IMR-90 (cell line): ENCODE data around the gene CXXC4. TPM values are rescaled to one million over a fixed set of nuclear protein-coding genes. Genes with fewer than 3 reads are reported as not detected.

Experiments
- ATAC-seq: fragments of 200-7000 bp; cut with Tn5 transposase; 2 replicates; pipeline ENCODE4 v1.9.1; 2020; ENCODE audit warnings: low read depth, mild to moderate bottlenecking, moderate library complexity
- BruUV-seq: library from RNA; stranded (reverse); fragments of 400-500 nt; replicated peaks from 2 replicates; lab custom pipeline; 2021; lab: Mats Ljungman, UMichigan
- CTCF ChIA-PET: fragments of 300-600 bp; formaldehyde crosslinking; extraction: SDS; loops from one replicate; lab custom pipeline; 2021; ENCODE audit warnings: antibody characterized with exemption; lab: Yijun Ruan, JAX
- POLR2A ChIA-PET: fragments of 300-600 bp; sonication (Branson Sonifier 250); formaldehyde crosslinking; loops from one replicate; lab custom pipeline; 2022; ENCODE audit warnings: antibody characterized with exemption; ENCODE audit not compliant: unreplicated experiment; lab: Charles Lee
- DNase-seq: peaks from one replicate; pipeline ENCODE4 v3.0.0; 2013
- H2AFZ ChIP-seq: replicated peaks from 2 replicates; pipeline ENCODE3; 2013; ENCODE audit warnings: low read length, mild to moderate bottlenecking; ENCODE audit not compliant: poor library complexity
- H2AK5ac ChIP-seq: 2 replicates; pipeline ENCODE4 v1.6.1; 2013; ENCODE audit warnings: low read depth, low read length, inconsistent platforms
- H2AK9ac ChIP-seq: replicated peaks from 2 replicates; pipeline ENCODE3; 2013; ENCODE audit warnings: mild to moderate bottlenecking, low read depth, low read length, moderate library complexity; ENCODE audit not compliant: poor library complexity
- H2BK120ac ChIP-seq: 2 replicates; pipeline ENCODE4 v1.6.1; 2013; ENCODE audit warnings: low read depth, low read length, inconsistent platforms
- H2BK15ac ChIP-seq: 3 replicates; pipeline ENCODE4 v1.6.1; 2013; ENCODE audit warnings: low read depth, low read length, inconsistent platforms
- H2BK20ac ChIP-seq: 2 replicates; pipeline ENCODE4 v1.6.1; 2013; ENCODE audit warnings: low read depth, mild to moderate bottlenecking, inconsistent platforms, low read length, moderate library complexity
- H2BK5ac ChIP-seq: 2 replicates; pipeline ENCODE4 v1.6.1; 2013; ENCODE audit warnings: mild to moderate bottlenecking, low read depth, low read length, inconsistent platforms; ENCODE audit not compliant: poor library complexity, severe bottlenecking
- H3K14ac ChIP-seq: replicated peaks from 2 replicates; pipeline ENCODE4 v1.6.1; 2013; ENCODE audit warnings: low read depth, low read length, inconsistent platforms
- H3K18ac ChIP-seq: 2 replicates; pipeline ENCODE4 v1.6.1; 2013; ENCODE audit warnings: low read depth, low read length, control low read depth
- H3K23ac ChIP-seq: 2 replicates; pipeline ENCODE4 v1.6.1; 2013; ENCODE audit warnings: low read depth, low read length, inconsistent platforms
- H3K27ac ChIP-seq: 2 replicates; pipeline ENCODE4 v1.5.1; 2013; ENCODE audit warnings: mild to moderate bottlenecking, control low read depth, low read length; ENCODE audit not compliant: insufficient read depth
- H3K27me3 ChIP-seq: 2 replicates; pipeline ENCODE4 v1.6.1; 2013; ENCODE audit warnings: low read length; ENCODE audit not compliant: control insufficient read depth, insufficient read depth
- H3K36me3 ChIP-seq: 2 replicates; pipeline ENCODE4 v1.6.1; 2013; ENCODE audit warnings: low read length, mixed read lengths; ENCODE audit not compliant: control insufficient read depth, insufficient read depth
- H3K4ac ChIP-seq: 2 replicates; pipeline ENCODE4 v1.6.1; 2013; ENCODE audit warnings: low read depth, low read length, inconsistent platforms
- H3K4me1 ChIP-seq: 2 replicates; pipeline ENCODE4 v1.6.1; 2013; ENCODE audit warnings: low read length, mixed read lengths; ENCODE audit not compliant: control insufficient read depth, insufficient read depth
- H3K4me2 ChIP-seq: 2 replicates; pipeline ENCODE4 v1.6.1; 2013; ENCODE audit warnings: low read depth, mild to moderate bottlenecking, control low read depth, low read length, moderate library complexity
- H3K4me3 ChIP-seq: 2 replicates; pipeline ENCODE4 v1.5.1; 2013; ENCODE audit warnings: low read depth, mild to moderate bottlenecking, control low read depth, low read length, moderate library complexity; ENCODE audit not compliant: insufficient read depth
- H3K56ac ChIP-seq: 2 replicates; pipeline ENCODE4 v1.6.1; 2013; ENCODE audit warnings: low read length, inconsistent platforms; ENCODE audit not compliant: insufficient read depth; ENCODE audit errors: extremely low read depth
- H3K79me1 ChIP-seq, 2 experiments: 2 replicates each; pipeline ENCODE4 v1.6.1; 2013; ENCODE audit warnings: low read length in 2 of 2, inconsistent platforms in 1 of 2, low read depth in 1 of 2
- H3K9ac ChIP-seq: 2 replicates; pipeline ENCODE4 v1.6.1; 2013; ENCODE audit warnings: low read depth, low read length, control low read depth
- H3K9me1 ChIP-seq: 2 replicates; pipeline ENCODE4 v1.6.1; 2013; ENCODE audit warnings: low read length, inconsistent platforms; ENCODE audit not compliant: insufficient read depth
- H3K9me3 ChIP-seq: 2 replicates; pipeline ENCODE4 v1.6.1; 2013; ENCODE audit warnings: low read length; ENCODE audit not compliant: control insufficient read depth, insufficient read depth
- H4K20me1 ChIP-seq: 2 replicates; pipeline ENCODE4 v1.6.1; 2013; ENCODE audit warnings: low read length, inconsistent platforms; ENCODE audit not compliant: insufficient read depth
- H4K5ac ChIP-seq: 2 replicates; pipeline ENCODE4 v1.6.1; 2013; ENCODE audit warnings: mild to moderate bottlenecking, low read depth, low read length, control low read depth
- H4K8ac ChIP-seq, 2 experiments: 2 replicates each; pipeline ENCODE4 v1.6.1; 2013; ENCODE audit warnings: low read depth in 2 of 2, low read length in 2 of 2, control low read depth in 1 of 2, inconsistent platforms in 1 of 2
- H4K91ac ChIP-seq: 2 replicates; pipeline ENCODE4 v1.6.1; 2013; ENCODE audit warnings: low read depth, low read length, inconsistent platforms; ENCODE audit not compliant: insufficient read depth
- BHLHE40 ChIP-seq: fragments of 150-350 bp; IDR thresholded peaks from 2 replicates; pipeline ENCODE4 v1.6.1; 2016; ENCODE audit warnings: mild to moderate bottlenecking, low read depth, low read length
- MAZ ChIP-seq: IDR thresholded peaks from 2 replicates; pipeline ENCODE4 v1.6.1; 2012; ENCODE audit warnings: low read depth, mild to moderate bottlenecking, low read length, improper control_type of control experiment, moderate library complexity, borderline replicate concordance
- NFE2L2 ChIP-seq: fragments of 150-350 bp; IDR thresholded peaks from 2 replicates; pipeline ENCODE4 v1.6.1; 2016; ENCODE audit warnings: low read depth, mild to moderate bottlenecking, low read length
- RAD21 ChIP-seq: IDR thresholded peaks from 2 replicates; pipeline ENCODE4 v1.6.1; 2012; ENCODE audit warnings: low read length, improper control_type of control experiment
- RCOR1 ChIP-seq: IDR thresholded peaks from 2 replicates; pipeline ENCODE4 v1.6.1; 2012; ENCODE audit warnings: mild to moderate bottlenecking, low read length, improper control_type of control experiment; ENCODE audit not compliant: insufficient replicate concordance
- SMC3 ChIP-seq: fragments of 150-350 bp; IDR thresholded peaks from 2 replicates; pipeline ENCODE4 v1.6.1; 2016; ENCODE audit warnings: low read depth, mild to moderate bottlenecking, antibody characterized with exemption, low read length, moderate library complexity
- WGBS, 2 experiments: methylation state at CpG; one replicate each; pipeline versions ENCODE4 v1.1.5 to v1.1.7; 2013; ENCODE audit warnings: missing lambda C conversion rate in 2 of 2; ENCODE audit not compliant: insufficient read length in 1 of 2; ENCODE audit errors: extremely low coverage in 2 of 2; 5-methylcytosine and 5-hydroxymethylcytosine counted together
- dilution Hi-C: fragments of 300-500 bp; cut with HindIII; formaldehyde crosslinking; loops from one replicate; pipeline ENCODE4 v1.14.3; 2018; ENCODE audit warnings: low sequenced_read_pairs; ENCODE audit not compliant: unreplicated experiment
- in situ Hi-C: fragments of 300-500 bp; cut with MboI; formaldehyde crosslinking; loops from 3 replicates; pipeline ENCODE4 v1.14.3; 2019; ENCODE audit warnings: low sequenced_read_pairs, inconsistent platforms, mixed read lengths
- intact Hi-C: fragments of 100-400 bp; cut with micrococcal nuclease; formaldehyde crosslinking; loops from 2 replicates; pipeline ENCODE4 v1.10.0; 2022
- polyA plus RNA-seq, 3 experiments: library from polyadenylated mRNA; depleted of rRNA; stranded (reverse); fragments of >200 nt; gene quantifications; 2 replicates each; pipeline ENCODE4 v1.2.3, GENCODE V29; 2012; ENCODE audit warnings: low replicate concordance in 1 of 3
- total RNA-seq: library from RNA; depleted of rRNA; stranded (reverse); fragments of >200 nt; gene quantifications from 2 replicates; pipeline ENCODE4 v1.2.3, GENCODE V29; 2012
- TF ChIP-seq, protein P1 (sequence below): conservative IDR thresholded peaks from 2 replicates; pipeline ENCODE4 v1.5.1; 2012; ENCODE audit warnings: mild to moderate bottlenecking, low read depth, low read length, improper control_type of control experiment

CXXC4 gene
- total and polyA plus RNA-seq, 2 of the 4 experiments (the other 2 are of a cell fraction) = not detected

DNA sequence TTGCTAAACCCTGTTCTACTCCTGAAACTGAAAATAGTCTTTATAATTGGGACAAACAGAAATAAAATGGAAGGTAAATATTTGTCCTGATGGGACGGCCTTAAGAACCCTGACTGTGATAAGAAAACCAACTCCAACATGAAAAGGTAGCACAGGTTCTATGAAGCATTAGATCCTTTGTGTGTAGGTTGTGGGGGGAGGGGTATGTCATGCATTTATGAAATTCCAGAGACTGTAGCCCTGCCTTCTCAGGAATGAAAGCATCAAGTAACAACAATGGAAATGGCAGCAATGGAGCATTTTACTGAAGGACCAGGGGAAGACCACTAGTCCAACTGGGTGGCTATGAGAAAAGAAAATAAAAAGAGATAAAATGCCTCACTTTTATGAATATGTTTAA is 23.9 kb downstream of the CXXC4 start:
- H4K5ac ChIP-seq = no peak overlapping the region
- no TSS peak for BruUV-seq

More for the DNA sequence above, 23.9 kb downstream of the CXXC4 start:
- H3K4me1 ChIP-seq = no peaks in the 10 kb centered on the region
- H3K79me1 ChIP-seq = no peaks in the 10 kb centered on the region
- ATAC-seq (no peak), DNase-seq (no peak)
- no peak overlapping the region for H2AK9ac ChIP-seq
- WGBS, 2 experiments = no CpG with 5 or more reads among the region's 1 CpG
- dilution Hi-C loops (no loop called here), intact Hi-C loops (no loop called here), in situ Hi-C loops (no loop called here)
- H2BK5ac ChIP-seq = no peak overlapping the region
- H3K9ac ChIP-seq = no peak overlapping the region
- H4K8ac ChIP-seq = no peak overlapping the region
- H4K91ac ChIP-seq = no peak overlapping the region
- H2AK5ac ChIP-seq = no peak overlapping the region
- H2BK120ac ChIP-seq = no peak overlapping the region
- H3K9me3 ChIP-seq = no peaks in the 10 kb centered on the region
- CTCF ChIA-PET = no interaction called here
- TF ChIP-seq RCOR1 (no peak), BHLHE40 (no peak), SMC3 (no peak), RAD21 (no peak), NFE2L2 (no peak), MAZ (no peak)
- TF ChIP-seq, protein P1, sequence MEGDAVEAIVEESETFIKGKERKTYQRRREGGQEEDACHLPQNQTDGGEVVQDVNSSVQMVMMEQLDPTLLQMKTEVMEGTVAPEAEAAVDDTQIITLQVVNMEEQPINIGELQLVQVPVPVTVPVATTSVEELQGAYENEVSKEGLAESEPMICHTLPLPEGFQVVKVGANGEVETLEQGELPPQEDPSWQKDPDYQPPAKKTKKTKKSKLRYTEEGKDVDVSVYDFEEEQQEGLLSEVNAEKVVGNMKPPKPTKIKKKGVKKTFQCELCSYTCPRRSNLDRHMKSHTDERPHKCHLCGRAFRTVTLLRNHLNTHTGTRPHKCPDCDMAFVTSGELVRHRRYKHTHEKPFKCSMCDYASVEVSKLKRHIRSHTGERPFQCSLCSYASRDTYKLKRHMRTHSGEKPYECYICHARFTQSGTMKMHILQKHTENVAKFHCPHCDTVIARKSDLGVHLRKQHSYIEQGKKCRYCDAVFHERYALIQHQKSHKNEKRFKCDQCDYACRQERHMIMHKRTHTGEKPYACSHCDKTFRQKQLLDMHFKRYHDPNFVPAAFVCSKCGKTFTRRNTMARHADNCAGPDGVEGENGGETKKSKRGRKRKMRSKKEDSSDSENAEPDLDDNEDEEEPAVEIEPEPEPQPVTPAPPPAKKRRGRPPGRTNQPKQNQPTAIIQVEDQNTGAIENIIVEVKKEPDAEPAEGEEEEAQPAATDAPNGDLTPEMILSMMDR = no peak
- no peak overlapping the region for H2AFZ ChIP-seq
- no peaks in the 10 kb centered on the region for H4K20me1 ChIP-seq
- H2BK20ac ChIP-seq = no peak overlapping the region
- H3K27me3 ChIP-seq = no peaks in the 10 kb centered on the region
- H3K56ac ChIP-seq = no peak overlapping the region
- H3K14ac ChIP-seq = no peak overlapping the region
- H3K27ac ChIP-seq = no peak overlapping the region
- H3K4ac ChIP-seq = no peak overlapping the region
- no peak overlapping the region for H3K4me3 ChIP-seq
- no peak overlapping the region for H3K18ac ChIP-seq
- H3K23ac ChIP-seq = no peak overlapping the region
- no peak overlapping the region for H3K4me2 ChIP-seq
- POLR2A ChIA-PET = no interaction called here
- no peaks in the 10 kb centered on the region for H3K9me1 ChIP-seq
- no peak overlapping the region for H2BK15ac ChIP-seq
- no peaks in the 10 kb centered on the region for H3K36me3 ChIP-seq
